GM21515 (cell line): Measurements from ENCODE around the gene GSTT4.
A peak's percentile ranks its signal among the peaks of the same experiment; 100 is the strongest.
"Not testable (repeated sequence)": the region's sequence is repeated elsewhere in the genome, so short reads cannot be mapped to it uniquely, and the experiment has no call there.

Experiments used
- ATAC-seq: cut with Tn5 transposase; IDR thresholded peaks from one replicate; pipeline ENCODE4 v1.9.1; 2021; ENCODE audit not compliant: unreplicated experiment

GSTT4 gene

GRCh38 chr22:23989583-23990244 is 15.5 kb downstream of the GSTT4 start:
- not testable (repeated sequence) for ATAC-seq

- not testable (repeated sequence) for ATAC-seq
These were observed 18.6 kb downstream of the GSTT4 start for GRCh38 chr22:23986538-23987178.

- ATAC-seq = not testable (repeated sequence)
These were observed 19.2 kb downstream of the GSTT4 start for GRCh38 chr22:23986089-23986488.

- no peak for ATAC-seq
These were observed 20.8 kb downstream of the GSTT4 start for GRCh38 chr22:23984430-23984829.

GRCh38 chr22:23980567-23980966 is 24.7 kb downstream of the GSTT4 start:
- not testable (repeated sequence) for ATAC-seq

- ATAC-seq = not testable (repeated sequence)
These were observed 25.6 kb downstream of the GSTT4 start, which contains the start of gene GSTT2 for GRCh38 chr22:23979557-23980240. GSTT2 (plus strand) TSS chr22:23980134.

GRCh38 chr22:23977304-23977703 is 27.9 kb downstream of the GSTT4 start:
- ATAC-seq = not testable (repeated sequence)

GRCh38 chr22:23974836-23975352 is 30.4 kb downstream of the GSTT4 start:
- ATAC-seq = peak; percentile 31

- ATAC-seq = peak; percentile 82
These were observed 30.9 kb downstream of the GSTT4 start, which contains the start of gene DDT for GRCh38 chr22:23974345-23974744. DDT (minus strand) TSS chr22:23974441; CDS start chr22:23974414, 27 bp downstream.

- not testable (repeated sequence) for ATAC-seq
These were observed 33.3 kb downstream of the GSTT4 start for GRCh38 chr22:23971927-23972326.

GRCh38 chr22:23970816-23971486 is 34.3 kb downstream of the GSTT4 start:
- ATAC-seq = no peak

GRCh38 chr22:23970201-23970641 is 35.0 kb downstream of the GSTT4 start:
- ATAC-seq = no peak

- ATAC-seq = no peak
These were observed 36.2 kb downstream of the GSTT4 start for GRCh38 chr22:23969071-23969470.

- ATAC-seq = peak; percentile 83
These were observed 38.7 kb downstream of the GSTT4 start, which contains the start of gene DDTL for GRCh38 chr22:23966568-23966967. DDTL (plus strand) TSS chr22:23966888; CDS start chr22:23966915, 27 bp downstream.

GRCh38 chr22:23966094-23966493 is 39.2 kb downstream of the GSTT4 start:
- not testable (repeated sequence) for ATAC-seq

GRCh38 chr22:23961084-23961771 is 44.0 kb downstream of the GSTT4 start, which contains the start of gene GSTT2B:
GSTT2B (minus strand) TSS chr22:23961195; CDS start chr22:23961131, 64 bp downstream.
- not testable (repeated sequence) for ATAC-seq

- not testable (repeated sequence) for ATAC-seq
These were observed 48.9 kb downstream of the GSTT4 start for GRCh38 chr22:23956301-23956900.

- ATAC-seq = not testable (repeated sequence)
These were observed 49.4 kb downstream of the GSTT4 start for GRCh38 chr22:23955886-23956285.

- ATAC-seq = not testable (repeated sequence)
These were observed 50.3 kb downstream of the GSTT4 start for GRCh38 chr22:23954991-23955305.
